HCT116 (cell line): ENCODE data around the gene ATP6V1A. TPM values are rescaled to one million over a fixed set of nuclear protein-coding genes. Genes with fewer than 3 reads are reported as not detected.

Experiments
- ATAC-seq: fragments of 200-7000 bp; cut with Tn5 transposase; 2 replicates; pipeline ENCODE4 v1.9.1; 2020; ENCODE audit warnings: mild to moderate bottlenecking, moderate library complexity
- BruUV-seq: library from RNA; stranded (reverse); fragments of 400-500 nt; replicated peaks from 2 replicates; lab custom pipeline; 2021; lab: Mats Ljungman, UMichigan
- CTCF ChIA-PET: fragments of 300-600 bp; sonication (Branson Sonifier 250); formaldehyde crosslinking; loops from one replicate; lab custom pipeline; 2021; ENCODE audit warnings: antibody characterized with exemption; lab: Charles Lee
- POLR2A ChIA-PET: fragments of 300-600, 350-600 bp; sonication (Branson Sonifier 250); formaldehyde crosslinking; loops from one replicate; lab custom pipeline; 2021; ENCODE audit warnings: antibody characterized with exemption; lab: Charles Lee
- RAD21 ChIA-PET, 2 experiments: fragments of 300-600 bp; sonication (Branson Sonifier 250); formaldehyde crosslinking; loops; one replicate each; lab custom pipeline; 2023; ENCODE audit warnings: low total read pairs in 2 of 2; ENCODE audit not compliant: uncharacterized antibody in 2 of 2, unreplicated experiment in 2 of 2, low non-redundant PET in 1 of 2; lab: Charles Lee
- DNase-seq: peaks from one replicate; pipeline ENCODE4 v3.0.0-alpha.2; 2010; ENCODE audit warnings: low read depth, low spot score
- H2AFZ ChIP-seq: fragments of 200-600 bp; shearing (Covaris generic), sonication (generic); 2 replicates; pipeline ENCODE4 v1.6.1; 2017; ENCODE audit warnings: low read depth, mixed run types, mixed read lengths, antibody characterized with exemption, low read length; ENCODE audit not compliant: poor library complexity, severe bottlenecking
- H3K27ac ChIP-seq: 2 replicates; pipeline ENCODE4 v1.5.1; 2012; ENCODE audit warnings: low read depth, low read length
- H3K27me3 ChIP-seq: fragments of 200-600 bp; sonication (generic); 2 replicates; pipeline ENCODE4 v1.6.1; 2016; ENCODE audit warnings: mixed run types, low read length, mixed read lengths; ENCODE audit not compliant: insufficient read depth
- H3K36me3 ChIP-seq, 2 experiments: fragments of 200-500 bp in 1 of 2; fragments of 200-600 bp in 1 of 2; sonication (Bioruptor generic) in 1 of 2; sonication (generic) in 1 of 2; 2 replicates each; pipeline versions ENCODE4 v1.5.1 to v1.6.1; 2014 to 2016; ENCODE audit warnings: low read length in 2 of 2, inconsistent platforms in 1 of 2, mixed read lengths in 1 of 2, mixed run types in 1 of 2; ENCODE audit not compliant: insufficient read depth in 2 of 2, control insufficient read depth in 1 of 2
- H3K4me1 ChIP-seq, 2 experiments: fragments of 200-600 bp in 1 of 2; sonication (generic) in 1 of 2; 2 replicates each; pipeline versions ENCODE4 v1.5.1 to v1.6.1; 2012 to 2017; ENCODE audit warnings: low read length in 2 of 2, inconsistent platforms in 1 of 2, mild to moderate bottlenecking in 1 of 2, mixed read lengths in 1 of 2, mixed run types in 1 of 2, moderate library complexity in 1 of 2; ENCODE audit not compliant: insufficient read depth in 2 of 2, control insufficient read depth in 1 of 2
- H3K4me2 ChIP-seq: fragments of 200-600 bp; sonication (generic); 2 replicates; pipeline ENCODE4 v1.6.1; 2017; ENCODE audit warnings: mixed run types, low read length, mixed read lengths
- H3K4me3 ChIP-seq, 2 experiments: fragments of 200-600 bp in 1 of 2; sonication (generic) in 1 of 2; replicated peaks in 1 of 2; 2 replicates each; pipeline ENCODE4 v1.5.1; 2011 to 2016; ENCODE audit warnings: low read length in 2 of 2, control low read depth in 1 of 2, low read depth in 1 of 2, mild to moderate bottlenecking in 1 of 2, mixed read lengths in 1 of 2, mixed run types in 1 of 2
- H3K79me2 ChIP-seq: fragments of 200-600 bp; sonication (generic); 2 replicates; pipeline ENCODE4 v1.6.1; 2017; ENCODE audit warnings: mild to moderate bottlenecking, mixed run types, low read length, moderate library complexity, mixed read lengths; ENCODE audit not compliant: insufficient read depth
- H3K9ac ChIP-seq: fragments of 200-600 bp; sonication (generic); 2 replicates; pipeline ENCODE4 v1.6.1; 2016; ENCODE audit warnings: low read length, mixed read lengths
- H3K9me2 ChIP-seq: fragments of 200-600 bp; sonication (generic), shearing (Covaris generic); 2 replicates; pipeline ENCODE4 v1.6.1; 2017; ENCODE audit warnings: mixed run types, mild to moderate bottlenecking, moderate library complexity; ENCODE audit not compliant: insufficient read depth
- H3K9me3 ChIP-seq, 2 experiments: fragments of 200-500 bp in 1 of 2; fragments of 200-600 bp in 1 of 2; sonication (Bioruptor generic) in 1 of 2; sonication (generic) in 1 of 2; 2 replicates each; pipeline ENCODE4 v1.6.1; 2014 to 2017; ENCODE audit warnings: low read length in 2 of 2, mixed read lengths in 2 of 2, inconsistent platforms in 1 of 2, low read depth in 1 of 2, mild to moderate bottlenecking in 1 of 2, mixed run types in 1 of 2, moderate library complexity in 1 of 2; ENCODE audit not compliant: control insufficient read depth in 1 of 2, insufficient read depth in 1 of 2
- H4K20me1 ChIP-seq: fragments of 200-600 bp; sonication (generic), shearing (Covaris generic); 2 replicates; pipeline ENCODE4 v1.6.1; 2017; ENCODE audit warnings: mixed run types, mild to moderate bottlenecking, moderate library complexity; ENCODE audit not compliant: insufficient read depth
- CBX3 ChIP-seq: IDR thresholded peaks from 2 replicates; pipeline ENCODE4 v1.6.1; 2012; ENCODE audit warnings: low read depth
- CEBPB ChIP-seq: IDR thresholded peaks from 2 replicates; pipeline ENCODE4 v1.6.1; 2012; ENCODE audit warnings: low read depth
- ELF1 ChIP-seq: IDR thresholded peaks from 2 replicates; pipeline ENCODE4 v1.6.1; 2012; ENCODE audit warnings: low read depth, borderline replicate concordance
- EZH2 ChIP-seq: fragments of 200-600 bp; sonication (generic); IDR thresholded peaks from 2 replicates; pipeline ENCODE4 v1.6.1; 2017; ENCODE audit warnings: antibody characterized with exemption, mixed run types
- FOSL1 ChIP-seq: IDR thresholded peaks from 2 replicates; pipeline ENCODE4 v1.6.1; 2012; ENCODE audit warnings: low read depth
- POLR2A ChIP-seq: IDR thresholded peaks from 2 replicates; pipeline ENCODE4 v1.7.0; 2011; ENCODE audit warnings: borderline replicate concordance; ENCODE audit not compliant: insufficient read depth, insufficient read length; ENCODE audit errors: extremely low read depth
- RAD21 ChIP-seq: IDR thresholded peaks from 2 replicates; pipeline ENCODE4 v1.6.1; 2012; ENCODE audit warnings: low read depth, mild to moderate bottlenecking
- SIN3A ChIP-seq: IDR thresholded peaks from 2 replicates; pipeline ENCODE4 v1.6.1; 2012; ENCODE audit warnings: low read depth
- SRF ChIP-seq: IDR thresholded peaks from 2 replicates; pipeline ENCODE4 v1.6.1; 2012; ENCODE audit warnings: low read depth
- TCF7L2 ChIP-seq: IDR thresholded peaks from 2 replicates; pipeline ENCODE4 v1.7.0; 2011; ENCODE audit warnings: borderline replicate concordance, inconsistent platforms; ENCODE audit not compliant: insufficient read depth, insufficient read length; ENCODE audit errors: extremely low read depth
- YY1 ChIP-seq: IDR thresholded peaks from 2 replicates; pipeline ENCODE4 v1.6.1; 2011; ENCODE audit warnings: low read length, low read depth, moderate library complexity, mild to moderate bottlenecking; ENCODE audit not compliant: insufficient replicate concordance; ENCODE audit errors: extremely low read depth
- ZFX ChIP-seq: fragments of 450-650 bp; IDR thresholded peaks from 2 replicates; pipeline ENCODE4 v1.6.1; 2017
- ZNF274 ChIP-seq: fragments of 200-500 bp; sonication (Bioruptor generic); IDR thresholded peaks from 2 replicates; pipeline ENCODE4 v1.6.1; 2014; ENCODE audit warnings: mild to moderate bottlenecking, low read depth, low read length, inconsistent platforms
- intact Hi-C: fragments of 100-400 bp; cut with micrococcal nuclease; formaldehyde crosslinking; loops from 2 replicates; pipeline ENCODE4 v1.10.0; 2022
- total RNA-seq: library from RNA; stranded (reverse); gene quantifications from one replicate; pipeline ENCODE4 v1.2.1, GENCODE V29; 2021; ENCODE audit not compliant: unreplicated experiment
- TF ChIP-seq, protein P1 (sequence below): IDR thresholded peaks from 2 replicates; pipeline ENCODE4 v1.6.1; 2011; ENCODE audit warnings: mild to moderate bottlenecking, low read length, moderate library complexity; ENCODE audit not compliant: insufficient replicate concordance; ENCODE audit errors: extremely low read depth
- TF ChIP-seq, protein P2 (sequence below): IDR thresholded peaks from 2 replicates; pipeline ENCODE4 v1.6.1; 2012

Gene ATP6V1A
- total RNA-seq, 1 experiment from 2014 or later, result 54.7 TPM

DNA sequence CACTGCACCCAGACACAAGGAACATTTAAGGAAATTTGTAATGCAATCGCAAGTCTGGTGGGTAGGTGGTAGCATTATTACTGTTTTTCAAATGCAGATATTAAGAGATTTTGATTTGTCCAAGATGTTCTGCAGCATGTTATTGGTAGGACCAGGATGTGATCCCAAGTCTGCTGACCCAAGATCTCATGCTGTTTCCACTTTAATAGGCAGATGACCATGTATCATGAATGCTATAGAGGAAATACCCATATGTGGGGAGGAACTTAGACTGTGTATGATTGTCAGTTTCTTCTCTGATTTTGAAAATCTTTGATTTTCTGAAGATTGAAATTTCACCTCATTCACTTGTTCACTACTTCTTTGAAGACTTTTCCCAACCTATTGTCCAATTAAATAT, 28.7 kb downstream of the ATP6V1A start:
- Histone ChIP-seq H3K4me2 (no peak overlapping the region), H3K9me2 (no peaks in the 10 kb centered on the region), H2AFZ (no peak overlapping the region), H3K4me1 (peaks cover 0 to 5% of the 10 kb centered on the region in 2 experiments; a peak in 1 of 4 replicates), H3K9me3 (no peaks in the 10 kb centered on the region), H4K20me1 (no peaks in the 10 kb centered on the region), H3K9ac (no peak overlapping the region), H3K79me2 (no peaks in the 10 kb centered on the region), H3K27ac (no peak overlapping the region), H3K4me3 (no peak overlapping the region), H3K36me3 (no peaks in the 10 kb centered on the region), H3K27me3 (no peaks in the 10 kb centered on the region)
- ChIA-PET POLR2A (no interaction called here), CTCF (no interaction called here), RAD21 (no interaction called here)
- ATAC-seq (no peak), DNase-seq (no peak)
- intact Hi-C loops, result no loop called here
- TF ChIP-seq ZFX (no peak), POLR2A (no peak), SIN3A (no peak), CBX3 (no peak), ZNF274 (no peak), CEBPB (no peak), SRF (no peak), YY1 (no peak), ELF1 (no peak), TCF7L2 (no peak), FOSL1 (no peak), EZH2 (no peak), RAD21 (no peak)
- TF ChIP-seq, protein P1, sequence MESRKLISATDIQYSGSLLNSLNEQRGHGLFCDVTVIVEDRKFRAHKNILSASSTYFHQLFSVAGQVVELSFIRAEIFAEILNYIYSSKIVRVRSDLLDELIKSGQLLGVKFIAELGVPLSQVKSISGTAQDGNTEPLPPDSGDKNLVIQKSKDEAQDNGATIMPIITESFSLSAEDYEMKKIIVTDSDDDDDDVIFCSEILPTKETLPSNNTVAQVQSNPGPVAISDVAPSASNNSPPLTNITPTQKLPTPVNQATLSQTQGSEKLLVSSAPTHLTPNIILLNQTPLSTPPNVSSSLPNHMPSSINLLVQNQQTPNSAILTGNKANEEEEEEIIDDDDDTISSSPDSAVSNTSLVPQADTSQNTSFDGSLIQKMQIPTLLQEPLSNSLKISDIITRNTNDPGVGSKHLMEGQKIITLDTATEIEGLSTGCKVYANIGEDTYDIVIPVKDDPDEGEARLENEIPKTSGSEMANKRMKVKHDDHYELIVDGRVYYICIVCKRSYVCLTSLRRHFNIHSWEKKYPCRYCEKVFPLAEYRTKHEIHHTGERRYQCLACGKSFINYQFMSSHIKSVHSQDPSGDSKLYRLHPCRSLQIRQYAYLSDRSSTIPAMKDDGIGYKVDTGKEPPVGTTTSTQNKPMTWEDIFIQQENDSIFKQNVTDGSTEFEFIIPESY, result no peak
- TF ChIP-seq, protein P2, sequence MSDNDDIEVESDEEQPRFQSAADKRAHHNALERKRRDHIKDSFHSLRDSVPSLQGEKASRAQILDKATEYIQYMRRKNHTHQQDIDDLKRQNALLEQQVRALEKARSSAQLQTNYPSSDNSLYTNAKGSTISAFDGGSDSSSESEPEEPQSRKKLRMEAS, result no peak
- BruUV-seq, result no TSS peak
